HCT116 (cell line): ENCODE measurements around the gene KSR2.

Source experiments
- CTCF ChIP-seq, 3 experiments: fragments of 200-600 bp in 1 of 3; sonication (generic) in 1 of 3; IDR thresholded peaks in 2 of 3; conservative IDR thresholded peaks in 1 of 3; 2 replicates each; pipeline ENCODE4 v1.5.1; 2012 to 2017; ENCODE audit warnings: low read depth in 2 of 3, low read length in 2 of 3, antibody characterized with exemption in 1 of 3, borderline replicate concordance in 1 of 3, control low read depth in 1 of 3, mild to moderate bottlenecking in 1 of 3, mixed read lengths in 1 of 3, mixed run types in 1 of 3, moderate library complexity in 1 of 3; ENCODE audit not compliant: insufficient read depth in 1 of 3
- MAX ChIP-seq: IDR thresholded peaks from 2 replicates; pipeline ENCODE4 v1.6.1; 2012

GRCh38 chr12:117703584-117703983, 265.2 kb downstream of the KSR2 start:
- TF ChIP-seq CTCF (IDR thresholded peaks at IDR 0.05 in 2 of 3, conservative IDR thresholded peaks at IDR 0.05 in 1 of 3; ENCODE audit: borderline replicate concordance in 1 of 3, insufficient read depth in 1 of 3, low read depth in 2 of 3, low read length in 2 of 3) = no peak
- no peak for TF ChIP-seq MAX
